Chondrocyte (in vitro differentiated cells): Measurements from ENCODE around the gene CYP4A22. TPM values are rescaled to one million over a fixed set of nuclear protein-coding genes. Genes with fewer than 3 reads are reported as not detected.
A peak's percentile ranks its signal among the peaks of the same experiment; 100 is the strongest.
"Not testable (repeated sequence)": the region's sequence is repeated elsewhere in the genome, so short reads cannot be mapped to it uniquely, and the experiment has no call there.

Source experiments
- DNase-seq: peaks from one replicate; pipeline ENCODE4 v3.0.0; 2021; ENCODE audit warnings: mixed read lengths, low spot score
- H3K27ac Mint-ChIP-seq: one replicate; pipeline ENCODE4 v1.8.0; 2021; ENCODE audit warnings: mild to moderate bottlenecking, moderate library complexity, mixed read lengths; ENCODE audit not compliant: unreplicated experiment
- H3K27me3 Mint-ChIP-seq: 2 replicates; pipeline ENCODE4 v1.8.0; 2021; ENCODE audit warnings: low read depth, mixed read lengths
- H3K36me3 Mint-ChIP-seq: 2 replicates; pipeline ENCODE4 v1.8.0; 2021; ENCODE audit warnings: low read depth, mixed read lengths
- H3K4me1 Mint-ChIP-seq: 2 replicates; pipeline ENCODE4 v1.8.0; 2021; ENCODE audit warnings: low read depth, mild to moderate bottlenecking, mixed read lengths
- H3K4me3 Mint-ChIP-seq: one replicate; pipeline ENCODE4 v1.8.0; 2021; ENCODE audit warnings: mild to moderate bottlenecking, moderate library complexity, mixed read lengths; ENCODE audit not compliant: unreplicated experiment
- H3K9me3 Mint-ChIP-seq: 2 replicates; pipeline ENCODE4 v1.8.0; 2021; ENCODE audit warnings: low read depth, mixed read lengths
- total RNA-seq: library from RNA; stranded (reverse); gene quantifications from 3 replicates; pipeline ENCODE4 v1.2.1, GENCODE V29; 2021
- TF ChIP-seq, protein P1 (sequence below): fragments of 200-600 bp; sonication (generic); IDR thresholded peaks from 2 replicates; pipeline ENCODE4 v1.5.0; 2021; ENCODE audit warnings: antibody characterized with exemption, mild to moderate bottlenecking, moderate library complexity

CYP4A22 gene
- total RNA-seq, 1 donor from 2014 or later = not detected

DNA sequence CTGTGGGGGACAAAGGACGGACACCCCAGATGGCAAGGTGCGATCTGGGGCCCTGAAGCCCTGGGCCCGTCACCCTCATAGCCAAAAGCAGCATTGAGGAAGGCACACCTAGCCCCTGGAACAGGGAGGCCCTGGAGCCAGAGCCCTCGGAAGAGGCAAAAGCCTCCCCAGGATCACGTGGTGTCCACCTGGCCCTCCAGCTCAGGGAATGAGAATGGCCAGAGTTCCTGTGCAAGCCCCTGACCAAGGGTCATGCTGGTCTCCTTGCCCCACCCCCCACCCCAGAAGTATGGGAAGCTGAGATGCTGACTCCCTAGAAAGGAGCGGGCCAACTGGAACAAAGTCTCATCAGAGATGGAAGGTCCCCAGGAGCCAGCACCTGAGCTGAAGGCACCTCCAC is 53.6 kb downstream of the CYP4A22 start:
- Mint-ChIP-seq H3K4me3 (no peak overlapping the region), H3K27me3 (peaks cover 4% of the 10 kb centered on the region), H3K9me3 (no peaks in the 10 kb centered on the region), H3K36me3 (no peaks in the 10 kb centered on the region), H3K4me1 (peaks cover 27% of the 10 kb centered on the region), H3K27ac (no peak overlapping the region)
- no peak for DNase-seq
- TF ChIP-seq, protein P1, sequence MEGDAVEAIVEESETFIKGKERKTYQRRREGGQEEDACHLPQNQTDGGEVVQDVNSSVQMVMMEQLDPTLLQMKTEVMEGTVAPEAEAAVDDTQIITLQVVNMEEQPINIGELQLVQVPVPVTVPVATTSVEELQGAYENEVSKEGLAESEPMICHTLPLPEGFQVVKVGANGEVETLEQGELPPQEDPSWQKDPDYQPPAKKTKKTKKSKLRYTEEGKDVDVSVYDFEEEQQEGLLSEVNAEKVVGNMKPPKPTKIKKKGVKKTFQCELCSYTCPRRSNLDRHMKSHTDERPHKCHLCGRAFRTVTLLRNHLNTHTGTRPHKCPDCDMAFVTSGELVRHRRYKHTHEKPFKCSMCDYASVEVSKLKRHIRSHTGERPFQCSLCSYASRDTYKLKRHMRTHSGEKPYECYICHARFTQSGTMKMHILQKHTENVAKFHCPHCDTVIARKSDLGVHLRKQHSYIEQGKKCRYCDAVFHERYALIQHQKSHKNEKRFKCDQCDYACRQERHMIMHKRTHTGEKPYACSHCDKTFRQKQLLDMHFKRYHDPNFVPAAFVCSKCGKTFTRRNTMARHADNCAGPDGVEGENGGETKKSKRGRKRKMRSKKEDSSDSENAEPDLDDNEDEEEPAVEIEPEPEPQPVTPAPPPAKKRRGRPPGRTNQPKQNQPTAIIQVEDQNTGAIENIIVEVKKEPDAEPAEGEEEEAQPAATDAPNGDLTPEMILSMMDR = no peak

DNA sequence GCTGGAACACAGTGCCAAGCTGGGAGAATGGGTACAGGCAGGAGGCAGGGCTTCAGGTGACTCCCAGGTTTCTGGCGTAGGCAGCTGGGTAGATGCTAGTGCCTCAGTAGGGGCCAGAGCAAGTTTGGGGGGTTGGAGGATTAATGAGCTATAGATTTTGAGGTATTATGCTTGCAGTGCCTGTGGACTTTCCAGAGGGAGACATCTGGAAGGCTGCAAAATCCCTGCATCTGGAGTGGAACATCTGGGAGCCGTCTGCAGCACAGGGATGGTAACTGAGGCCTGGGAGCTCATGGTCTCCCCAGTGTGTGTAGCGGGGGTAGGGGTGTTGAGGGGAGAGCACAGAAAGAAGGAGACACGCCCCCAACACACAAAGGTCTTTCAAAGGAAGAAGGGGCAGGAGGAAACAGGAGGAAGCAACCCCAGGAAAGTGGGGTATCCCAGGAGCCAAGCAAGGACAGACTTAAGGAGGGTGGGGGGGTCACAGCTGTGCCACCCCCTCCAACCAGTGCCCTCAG is 54.8 kb downstream of the CYP4A22 start:
- TF ChIP-seq, protein P1 = no peak
- Mint-ChIP-seq H3K9me3 (no peaks in the 10 kb centered on the region), H3K4me3 (no peak overlapping the region), H3K4me1 (peaks cover 27% of the 10 kb centered on the region), H3K27me3 (peaks cover 4% of the 10 kb centered on the region), H3K27ac (peak overlapping the region; percentile 45), H3K36me3 (no peaks in the 10 kb centered on the region)
- no peak for DNase-seq

DNA sequence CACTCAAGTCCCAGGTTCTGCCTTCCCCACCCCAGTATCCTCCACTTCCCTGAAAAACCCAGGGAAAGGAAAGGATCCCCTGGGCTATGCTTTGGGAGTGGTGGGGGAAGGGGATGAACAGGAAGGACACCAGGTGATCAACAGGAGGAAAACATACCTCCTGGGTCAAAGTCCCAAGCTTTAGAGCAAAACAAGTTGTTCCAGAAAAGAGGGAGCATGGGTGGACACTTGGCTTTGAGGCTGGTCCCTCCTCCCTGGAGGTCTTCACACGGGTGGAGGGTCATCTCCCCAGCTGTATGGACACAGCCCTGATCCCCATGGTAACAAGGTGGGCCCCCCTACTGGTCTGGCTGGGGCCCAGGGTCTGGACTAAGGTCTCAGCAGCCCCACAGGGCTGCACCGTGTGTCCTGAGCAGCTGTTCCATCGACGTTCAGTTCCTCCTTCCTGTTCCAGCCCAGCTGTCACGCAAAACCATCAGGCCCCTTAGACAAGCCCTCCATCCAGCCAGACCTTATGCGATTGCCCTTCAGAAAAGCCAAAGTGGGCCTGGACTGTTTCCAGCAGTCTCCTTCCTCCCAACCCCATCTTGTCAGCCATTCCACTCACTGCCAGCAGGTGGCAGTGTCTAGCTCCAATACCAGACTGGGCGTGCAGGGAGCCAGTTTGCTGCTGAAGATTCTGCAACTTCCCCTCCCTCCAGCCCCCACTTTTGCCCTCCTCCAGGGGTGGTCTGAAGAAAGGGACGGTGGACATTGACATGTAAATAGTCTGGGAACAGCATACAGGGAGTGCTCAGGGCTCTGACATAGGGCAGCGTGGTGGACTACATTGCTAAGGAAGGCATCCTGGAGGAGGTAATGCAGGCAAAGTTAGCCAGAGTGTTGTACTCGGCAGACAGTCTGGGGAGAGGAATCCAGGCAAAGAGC is 55.5 kb downstream of the CYP4A22 start:
- no peak overlapping the region for H3K4me3 Mint-ChIP-seq
- TF ChIP-seq, protein P1 = peak; percentile 93
- no peak for DNase-seq
- peak overlapping the region; percentile 10 for H3K27ac Mint-ChIP-seq
- peaks cover 27% of the 10 kb centered on the region for H3K4me1 Mint-ChIP-seq
- H3K36me3 Mint-ChIP-seq = no peaks in the 10 kb centered on the region
- H3K9me3 Mint-ChIP-seq = no peaks in the 10 kb centered on the region
- H3K27me3 Mint-ChIP-seq = peaks cover 5% of the 10 kb centered on the region

DNA sequence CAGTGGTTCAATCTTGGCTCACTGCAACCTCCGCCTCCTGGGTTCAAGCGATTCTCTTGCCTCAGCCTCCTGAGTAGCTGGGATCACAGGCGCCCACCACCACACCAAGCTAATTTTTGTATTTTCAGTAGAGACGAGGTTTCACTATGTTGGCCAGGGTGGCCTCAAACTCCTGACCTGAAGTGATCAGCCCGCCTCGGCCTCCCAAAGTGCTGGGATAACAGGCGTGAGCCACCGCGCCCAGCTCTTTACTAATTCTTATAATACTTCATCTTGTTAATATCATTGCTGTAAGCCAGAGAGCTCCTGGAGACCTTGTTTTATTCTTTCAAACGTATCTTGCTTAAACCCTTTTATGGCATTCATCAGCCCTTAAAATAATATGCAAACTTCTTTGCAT is 56.3 kb downstream of the CYP4A22 start:
- Mint-ChIP-seq H3K27me3 (peaks cover 12% of the 10 kb centered on the region), H3K4me1 (peaks cover 27% of the 10 kb centered on the region)
- not testable (repeated sequence) for H3K36me3 Mint-ChIP-seq, H3K4me3 Mint-ChIP-seq, DNase-seq, H3K9me3 Mint-ChIP-seq, H3K27ac Mint-ChIP-seq

DNA sequence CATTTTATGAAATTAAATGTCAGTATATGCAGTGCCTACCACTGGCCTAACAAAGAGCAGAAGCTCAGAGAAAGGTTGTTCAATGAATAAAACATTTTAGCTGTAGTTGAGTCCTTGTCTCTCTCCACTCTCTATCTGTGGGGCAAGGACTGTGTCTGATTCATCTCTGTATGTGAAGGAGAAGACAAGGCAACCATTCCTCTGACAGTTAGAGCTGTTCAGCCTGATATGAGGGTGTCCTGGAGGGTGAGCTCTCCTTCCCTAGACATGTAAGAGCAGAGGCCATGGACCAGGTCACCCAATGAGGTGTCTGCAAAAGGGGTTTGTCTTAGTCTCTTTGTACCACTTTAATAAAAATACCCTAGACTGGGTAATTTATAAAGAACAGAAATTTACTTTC is 57.1 kb downstream of the CYP4A22 start:
- H3K36me3 Mint-ChIP-seq = no peaks in the 10 kb centered on the region
- H3K4me1 Mint-ChIP-seq = peaks cover 27% of the 10 kb centered on the region
- no peak overlapping the region for H3K4me3 Mint-ChIP-seq
- no peak for DNase-seq
- peaks cover 21% of the 10 kb centered on the region for H3K27me3 Mint-ChIP-seq
- TF ChIP-seq, protein P1 = no peak
- no peak overlapping the region for H3K27ac Mint-ChIP-seq
- H3K9me3 Mint-ChIP-seq = no peaks in the 10 kb centered on the region

DNA sequence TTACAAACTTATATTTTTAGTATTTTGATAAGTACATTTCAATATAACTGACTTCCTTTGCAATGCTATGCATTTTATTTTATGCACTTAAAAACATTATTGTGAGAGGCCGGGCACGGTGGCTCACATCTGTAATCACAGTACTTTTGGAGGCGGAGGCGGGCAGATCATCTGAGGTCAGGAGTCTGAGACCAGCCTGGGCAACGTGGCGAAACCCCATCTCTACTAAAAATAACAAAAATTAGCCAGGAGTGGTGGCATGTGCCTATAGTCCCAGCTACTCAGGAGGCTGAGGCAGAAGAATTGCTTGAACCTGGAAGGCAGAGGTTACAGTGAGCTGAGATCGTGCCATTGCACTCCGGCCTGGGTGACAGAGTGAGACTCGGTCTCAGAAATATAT is 58.7 kb downstream of the CYP4A22 start:
- DNase-seq, H3K4me3 Mint-ChIP-seq, H3K9me3 Mint-ChIP-seq, H3K36me3 Mint-ChIP-seq, H3K27ac Mint-ChIP-seq: not testable (repeated sequence)
- peaks cover 18% of the 10 kb centered on the region for H3K4me1 Mint-ChIP-seq
- H3K27me3 Mint-ChIP-seq = peaks cover 26% of the 10 kb centered on the region
